Inflammatory macrophage (primary cell): ENCODE results near the gene SLAMF6.

Experiments used
- DNase-seq, 2 donors: peaks; one replicate each; pipeline ENCODE4 v3.0.0-alpha.2; 2020 to 2022

Gene SLAMF6

DNA sequence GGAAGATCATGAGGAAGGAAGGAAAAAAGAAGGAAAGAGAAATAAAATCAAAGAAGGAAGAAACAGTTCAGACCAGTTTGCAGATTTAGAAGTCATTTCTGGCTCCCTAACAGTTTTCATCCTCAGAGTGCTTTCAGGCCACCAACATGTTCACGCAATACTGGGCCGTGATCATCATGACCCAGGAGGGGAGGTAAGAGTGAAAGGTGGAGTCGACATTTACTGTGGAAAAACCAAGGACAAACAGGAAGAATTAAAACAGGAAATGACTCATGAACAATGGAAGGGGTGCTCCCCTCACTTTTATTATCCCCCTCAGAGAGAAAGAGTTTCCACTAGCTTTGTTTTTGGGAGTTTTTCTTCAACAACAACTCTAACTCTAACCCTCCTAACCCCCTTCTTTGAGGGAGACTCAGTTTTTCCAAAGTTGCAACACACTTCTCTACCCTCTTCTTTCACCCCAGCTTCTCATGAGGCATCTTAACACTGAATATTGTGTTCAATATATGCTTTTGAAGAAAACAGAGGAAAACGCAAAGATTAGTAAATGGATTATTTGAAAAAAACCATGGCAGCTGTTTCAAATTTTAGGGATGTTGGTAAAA, 62.3 kb downstream of the SLAMF6 start:
- no peak for DNase-seq

DNA sequence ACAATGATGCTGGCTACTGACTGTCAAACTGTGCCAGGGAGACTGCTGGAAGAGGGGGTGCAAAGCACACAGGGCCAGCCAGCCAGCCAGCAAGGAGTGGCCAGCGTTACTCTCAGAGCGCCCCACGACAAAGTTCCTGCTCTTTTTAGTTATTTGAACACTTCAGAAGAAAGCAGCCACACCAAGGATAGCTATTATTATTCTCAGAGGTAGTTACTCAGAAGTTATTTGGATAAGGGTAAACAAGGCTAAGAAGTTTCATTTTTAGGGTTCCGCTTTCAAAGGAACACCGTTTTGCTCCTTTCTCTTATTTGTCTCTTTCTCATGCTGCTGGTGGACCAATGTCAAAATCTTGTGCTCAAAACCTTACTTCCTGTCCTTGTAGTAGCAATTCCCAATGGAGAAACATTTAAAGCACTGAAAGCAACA, 62.8 kb downstream of the SLAMF6 start:
- DNase-seq, result no peak

GRCh38 chr1:160459687-160460086, 63.4 kb downstream of the SLAMF6 start:
- no peak for DNase-seq

- DNase-seq, result no peak
These were observed 64.0 kb downstream of the SLAMF6 start for GRCh38 chr1:160459056-160459455.

DNA sequence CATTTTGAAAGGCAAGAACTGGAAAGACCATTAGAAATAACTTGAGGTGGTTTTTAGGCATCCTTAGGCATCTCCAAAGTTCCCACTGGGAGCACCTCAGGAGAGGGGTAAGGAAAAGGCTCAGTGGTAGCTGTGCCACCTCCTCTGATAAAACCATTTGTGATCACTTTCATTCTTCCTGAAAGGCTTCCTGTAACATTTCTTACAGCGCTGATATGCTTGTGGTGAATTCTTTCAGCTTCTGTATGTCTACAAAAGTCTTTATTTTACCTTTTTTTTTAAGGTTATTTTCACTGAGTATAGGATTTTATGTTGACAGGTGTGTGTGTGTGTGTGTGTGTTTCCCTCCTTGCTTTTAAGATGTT, 67.9 kb downstream of the SLAMF6 start:
- DNase-seq, result no peak

- DNase-seq, result peak in 1 of 2 donors; percentile 19
These were observed 68.5 kb downstream of the SLAMF6 start for GRCh38 chr1:160454371-160455152.

- no peak for DNase-seq
These were observed 69.6 kb downstream of the SLAMF6 start for GRCh38 chr1:160453443-160453842.

GRCh38 chr1:160451859-160452232, 71.2 kb downstream of the SLAMF6 start:
- no peak for DNase-seq

GRCh38 chr1:160451119-160451858, 71.8 kb downstream of the SLAMF6 start:
- DNase-seq, result no peak

- no peak for DNase-seq
These were observed 73.6 kb downstream of the SLAMF6 start for GRCh38 chr1:160449494-160449893.

DNA sequence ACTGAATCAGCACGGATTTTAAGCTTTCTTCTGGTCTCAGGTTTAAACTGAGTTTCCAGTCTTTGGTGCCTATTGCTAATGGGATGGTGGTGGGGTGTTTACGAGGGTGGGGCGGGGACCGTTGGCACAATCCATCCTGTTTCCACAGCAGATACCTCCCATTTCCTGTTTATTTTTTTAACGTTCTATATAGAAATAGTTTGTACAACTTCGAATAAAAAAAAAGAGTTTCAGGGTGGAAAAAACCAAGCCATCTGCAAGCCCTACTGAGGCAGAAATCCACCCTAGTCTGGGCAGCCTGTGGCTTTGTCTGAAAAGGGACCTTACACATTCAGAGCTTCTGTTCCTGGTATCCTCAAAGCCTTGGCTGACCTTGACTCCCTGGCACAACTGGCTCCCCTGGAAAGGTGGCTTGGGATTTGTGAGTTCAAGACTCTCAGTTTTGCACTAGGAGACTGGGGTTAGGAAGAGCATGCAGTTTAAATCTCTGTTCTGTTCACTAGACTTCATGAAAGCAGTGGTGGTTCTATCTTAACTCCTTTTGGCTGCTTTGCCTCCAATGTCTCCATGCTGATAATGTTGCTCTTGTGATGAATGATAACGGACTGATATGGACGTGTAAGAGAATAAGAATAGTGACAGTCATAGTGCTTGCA, 76.0 kb downstream of the SLAMF6 start:
- DNase-seq, result no peak

- DNase-seq, result no peak
These were observed 83.3 kb downstream of the SLAMF6 start for GRCh38 chr1:160439718-160440117.

- no peak for DNase-seq
These were observed 84.1 kb downstream of the SLAMF6 start for GRCh38 chr1:160438935-160439334.

DNA sequence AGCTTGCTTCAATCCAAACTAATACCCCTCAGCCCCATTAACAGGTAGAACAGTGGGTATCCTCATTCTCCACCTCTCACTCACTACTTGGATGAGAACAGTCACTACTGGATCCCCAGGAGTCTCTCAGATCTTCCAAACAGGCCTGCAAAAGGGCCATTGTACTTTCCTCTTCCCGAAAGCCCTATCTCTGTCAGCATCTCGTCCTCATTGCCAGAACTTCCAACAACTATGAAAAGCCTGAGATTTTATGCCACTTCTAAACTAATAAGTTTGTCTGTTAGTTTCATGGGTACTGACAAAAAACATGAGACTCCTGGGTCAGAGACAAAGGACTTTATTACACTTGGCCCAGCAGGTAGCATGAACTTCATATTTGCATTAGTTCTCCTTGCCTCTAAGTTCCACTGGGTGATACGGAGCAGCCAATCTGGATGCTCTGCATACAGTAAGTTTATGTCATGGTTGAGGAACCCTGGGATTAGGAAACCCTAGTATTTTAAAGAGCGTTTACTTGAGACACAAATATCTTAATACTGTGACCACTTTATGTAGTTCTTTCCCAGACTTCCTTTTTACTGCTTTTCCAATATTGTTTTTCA, 84.6 kb downstream of the SLAMF6 start:
- DNase-seq, result no peak

DNA sequence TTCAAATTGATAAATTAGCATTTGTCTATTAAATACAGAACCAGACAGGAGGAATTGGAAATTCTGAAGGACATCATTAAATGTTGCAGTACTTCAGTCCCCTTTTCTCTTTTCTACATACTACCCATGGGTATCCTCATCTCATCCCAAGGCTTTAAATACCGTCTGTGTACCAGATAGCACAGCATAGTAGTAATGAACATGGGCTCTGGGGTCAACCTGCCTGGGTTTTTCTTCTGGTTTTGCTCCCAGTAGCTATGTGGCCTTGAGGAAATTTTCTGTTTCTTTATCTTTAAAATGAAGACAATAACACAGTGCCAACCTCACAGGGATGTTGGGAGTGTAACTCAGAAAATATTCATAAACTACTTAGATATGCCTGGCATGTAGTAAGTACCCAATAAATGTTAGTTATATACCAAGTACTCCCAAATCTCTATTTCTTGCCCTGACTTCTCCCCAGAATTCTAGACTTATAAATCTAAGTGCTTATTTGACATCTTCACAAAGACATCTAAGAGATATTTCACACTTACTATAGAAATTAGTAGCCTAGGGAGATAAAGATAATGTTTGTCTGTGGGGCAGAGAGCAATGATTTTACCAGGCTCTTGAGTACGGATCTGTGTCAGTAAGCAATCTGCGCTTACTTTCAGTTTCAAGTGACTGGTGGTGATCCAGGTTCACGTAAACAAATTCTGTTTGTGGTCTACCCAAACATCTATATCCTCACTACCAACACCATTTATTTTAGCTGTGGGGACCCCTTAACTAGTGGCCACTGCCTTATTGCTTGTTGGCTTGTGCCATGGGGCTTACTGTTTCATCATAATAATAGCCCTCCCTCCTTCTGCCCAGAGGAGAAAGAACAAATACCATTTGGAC, 85.4 kb downstream of the SLAMF6 start:
- no peak for DNase-seq

- DNase-seq, result no peak
These were observed 86.1 kb downstream of the SLAMF6 start for GRCh38 chr1:160436966-160437365.
